MM.1S (cell line): ENCODE data around the gene SLFN14.
A peak's percentile ranks its signal among the peaks of the same experiment; 100 is the strongest.
"Not testable (repeated sequence)": the region's sequence is repeated elsewhere in the genome, so short reads cannot be mapped to it uniquely, and the experiment has no call there.

Source experiments
- DNase-seq: peaks from one replicate; pipeline ENCODE4 v3.0.0-alpha.2; 2015
- H2AFZ ChIP-seq: fragments of 300-600 bp; sonication (generic); 2 replicates; pipeline ENCODE4 v1.6.0; 2016; ENCODE audit warnings: antibody characterized with exemption, low read length
- H3F3A ChIP-seq: fragments of 300-600 bp; sonication (generic); 2 replicates; pipeline ENCODE4 v1.6.1; 2016; ENCODE audit warnings: mild to moderate bottlenecking, antibody characterized with exemption, low read length, moderate library complexity, mixed read lengths; ENCODE audit not compliant: insufficient read depth
- H3K27ac ChIP-seq: fragments of 300-600 bp; sonication (generic); 2 replicates; pipeline ENCODE4 v1.5.1; 2016; ENCODE audit warnings: mild to moderate bottlenecking, low read length
- H3K27me3 ChIP-seq: fragments of 300-600 bp; sonication (generic); replicated peaks from 2 replicates; pipeline ENCODE4 v1.6.0; 2016; ENCODE audit warnings: low read length; ENCODE audit not compliant: insufficient read depth
- H3K36me3 ChIP-seq: fragments of 300-600 bp; sonication (generic); replicated peaks from 2 replicates; pipeline ENCODE4 v1.6.1; 2016; ENCODE audit warnings: mild to moderate bottlenecking, low read length, mixed read lengths; ENCODE audit not compliant: insufficient read depth
- H3K4me1 ChIP-seq: fragments of 300-600 bp; sonication (generic); 2 replicates; pipeline ENCODE4 v1.6.1; 2016; ENCODE audit warnings: low read length, mixed read lengths
- H3K4me2 ChIP-seq: fragments of 300-600 bp; sonication (generic); 2 replicates; pipeline ENCODE4 v1.6.0; 2016; ENCODE audit warnings: low read depth, low read length
- H3K4me3 ChIP-seq: fragments of 300-600 bp; sonication (generic); 2 replicates; pipeline ENCODE4 v1.5.1; 2016; ENCODE audit warnings: low read length, mixed read lengths
- H3K79me2 ChIP-seq: fragments of 300-600 bp; sonication (generic); 2 replicates; pipeline ENCODE4 v1.6.1; 2016; ENCODE audit warnings: mixed run types, low read length, mixed read lengths
- H3K9ac ChIP-seq: fragments of 300-600 bp; sonication (generic); 2 replicates; pipeline ENCODE4 v1.6.1; 2016; ENCODE audit warnings: low read length, mixed read lengths
- H3K9me2 ChIP-seq: fragments of 300-600 bp; sonication (generic); replicated peaks from 2 replicates; pipeline ENCODE4 v1.6.1; 2016; ENCODE audit warnings: mild to moderate bottlenecking, low read length, mixed read lengths; ENCODE audit not compliant: insufficient read depth
- H3K9me3 ChIP-seq: fragments of 300-600 bp; sonication (generic); replicated peaks from 2 replicates; pipeline ENCODE4 v1.6.1; 2016; ENCODE audit warnings: mild to moderate bottlenecking, low read length, mixed read lengths; ENCODE audit not compliant: insufficient read depth
- H4K20me1 ChIP-seq: fragments of 300-600 bp; sonication (generic); 2 replicates; pipeline ENCODE4 v1.6.1; 2016; ENCODE audit warnings: mild to moderate bottlenecking, low read length, moderate library complexity, mixed read lengths; ENCODE audit not compliant: insufficient read depth
- CTCF ChIP-seq: fragments of 300-600 bp; sonication (generic); IDR thresholded peaks from 2 replicates; pipeline ENCODE4 v1.5.1; 2016; ENCODE audit warnings: antibody characterized with exemption, low read length, mixed read lengths
- EZH2 ChIP-seq: fragments of 300-600 bp; sonication (generic); optimal IDR thresholded peaks from 2 replicates; pipeline ENCODE3; 2017; ENCODE audit warnings: low read depth, mild to moderate bottlenecking, antibody characterized with exemption, low read length, mixed read lengths
- EZH2phosphoT487 ChIP-seq: fragments of 300-600 bp; sonication (generic); IDR thresholded peaks from 2 replicates; pipeline ENCODE4 v1.6.1; 2018; ENCODE audit warnings: antibody characterized with exemption, low read length

Gene SLFN14

GRCh38 chr17:35569405-35569804, 8.8 kb upstream of the SLFN14 start:
- H3K9ac ChIP-seq, result no peak overlapping the region
- H2AFZ ChIP-seq, result no peak overlapping the region
- no peak overlapping the region for H3K4me2 ChIP-seq
- no peaks in the 10 kb centered on the region for H4K20me1 ChIP-seq
- H3K27me3 ChIP-seq, result no peaks in the 10 kb centered on the region
- H3K36me3 ChIP-seq, result no peaks in the 10 kb centered on the region
- no peak overlapping the region for H3K27ac ChIP-seq
- TF ChIP-seq EZH2 (no peak), EZH2phosphoT487 (no peak), CTCF (no peak)
- no peak for DNase-seq
- H3K9me3 ChIP-seq, result no peaks in the 10 kb centered on the region
- H3K4me1 ChIP-seq, result no peaks in the 10 kb centered on the region; the same call in 1 of the 2 replicates
- no peaks in the 10 kb centered on the region for H3K9me2 ChIP-seq
- H3K79me2 ChIP-seq, result peaks cover 29% of the 10 kb centered on the region
- H3K4me3 ChIP-seq, result no peak overlapping the region
- H3F3A ChIP-seq, result no peaks in the 10 kb centered on the region

GRCh38 chr17:35568561-35568960, 7.9 kb upstream of the SLFN14 start:
- Histone ChIP-seq H3K79me2 (peaks cover 29% of the 10 kb centered on the region), H3K36me3 (no peaks in the 10 kb centered on the region), H3K27ac (no peak overlapping the region), H3K9me3 (no peaks in the 10 kb centered on the region), H3K4me2 (peak overlapping the region; percentile 84), H2AFZ (peak overlapping the region; percentile 88), H4K20me1 (no peaks in the 10 kb centered on the region), H3K9me2 (no peaks in the 10 kb centered on the region), H3K4me1 (no peaks in the 10 kb centered on the region; the same call in 1 of the 2 replicates), H3K9ac (peak overlapping the region; percentile 86), H3K4me3 (peak overlapping the region; percentile 90), H3K27me3 (no peaks in the 10 kb centered on the region), H3F3A (no peaks in the 10 kb centered on the region)
- no peak for DNase-seq
- TF ChIP-seq EZH2, result no peak
- TF ChIP-seq EZH2phosphoT487, result no peak
- no peak for TF ChIP-seq CTCF

- H2AFZ ChIP-seq, result no peak overlapping the region
- H3K4me3 ChIP-seq, result no peak overlapping the region
Observed at GRCh38 chr17:35566968-35567367, 6.3 kb upstream of the SLFN14 start.

GRCh38 chr17:35563181-35563580, 2.6 kb upstream of the SLFN14 start:
- not testable (repeated sequence) for H3K27ac ChIP-seq, H3K9ac ChIP-seq, H3K4me1 ChIP-seq, H3K4me2 ChIP-seq, H2AFZ ChIP-seq, H3K4me3 ChIP-seq, H3K27me3 ChIP-seq, H3F3A ChIP-seq, H3K79me2 ChIP-seq, H4K20me1 ChIP-seq, DNase-seq, H3K36me3 ChIP-seq, H3K9me2 ChIP-seq, H3K9me3 ChIP-seq

More at GRCh38 chr17:35566968-35567367, 6.3 kb upstream of the SLFN14 start:
- H3K27me3 ChIP-seq, result no peaks in the 10 kb centered on the region
- no peak for DNase-seq
- no peak overlapping the region for H3K27ac ChIP-seq
- no peaks in the 10 kb centered on the region for H4K20me1 ChIP-seq
- H3K9ac ChIP-seq, result no peak overlapping the region
- no peaks in the 10 kb centered on the region; the same call in 1 of the 2 replicates for H3K4me1 ChIP-seq
- no peaks in the 10 kb centered on the region for H3F3A ChIP-seq
- TF ChIP-seq CTCF (no peak), EZH2 (no peak), EZH2phosphoT487 (no peak)
- no peaks in the 10 kb centered on the region for H3K9me3 ChIP-seq
- H3K4me2 ChIP-seq, result no peak overlapping the region
- peaks cover 29% of the 10 kb centered on the region for H3K79me2 ChIP-seq
- no peaks in the 10 kb centered on the region for H3K9me2 ChIP-seq
- no peaks in the 10 kb centered on the region for H3K36me3 ChIP-seq
